A673 (cell line): ENCODE measurements around the gene HEMK1. TPM values are rescaled to one million over a fixed set of nuclear protein-coding genes. Genes with fewer than 3 reads are reported as not detected.

Experiments
- BruUV-seq: library from RNA; stranded (reverse); fragments of 400-500 nt; replicated peaks from 2 replicates; lab custom pipeline; 2021; lab: Mats Ljungman, UMichigan
- CTCF ChIA-PET: fragments of 300-600 bp; sonication (Branson Sonifier 250); formaldehyde crosslinking; loops from one replicate; lab custom pipeline; 2022; ENCODE audit warnings: antibody characterized with exemption; lab: Charles Lee
- POLR2A ChIA-PET: fragments of 300-600 bp; sonication (Branson Sonifier 250); formaldehyde crosslinking; loops from one replicate; lab custom pipeline; 2022; ENCODE audit warnings: antibody characterized with exemption; ENCODE audit not compliant: low non-redundant PET; lab: Charles Lee
- DNase-seq: peaks from one replicate; pipeline ENCODE4 v3.0.0-alpha.2; 2015; ENCODE audit warnings: low spot score
- H3K27ac ChIP-seq: fragments of 200-600 bp; sonication (generic); 2 replicates; pipeline ENCODE4 v1.5.1; 2016; ENCODE audit warnings: mixed run types, low read depth, mild to moderate bottlenecking, mixed read lengths, antibody characterized with exemption, low read length; ENCODE audit not compliant: poor library complexity, severe bottlenecking
- H3K27me3 ChIP-seq: fragments of 200-600 bp; sonication (generic); replicated peaks from 2 replicates; pipeline ENCODE4 v1.6.1; 2017; ENCODE audit warnings: mixed run types, low read depth, mild to moderate bottlenecking, mixed read lengths, antibody characterized with exemption, low read length; ENCODE audit not compliant: insufficient read depth, poor library complexity
- H3K36me3 ChIP-seq: fragments of 200-600 bp; sonication (generic); 2 replicates; pipeline ENCODE4 v1.6.1; 2016; ENCODE audit warnings: mixed run types, mild to moderate bottlenecking, mixed read lengths, antibody characterized with exemption, low read length; ENCODE audit not compliant: insufficient read depth, poor library complexity, severe bottlenecking
- H3K4me1 ChIP-seq: fragments of 200-600 bp; sonication (generic); 2 replicates; pipeline ENCODE4 v1.6.1; 2017; ENCODE audit warnings: mixed run types, mild to moderate bottlenecking, mixed read lengths, antibody characterized with exemption, low read length; ENCODE audit not compliant: insufficient read depth, poor library complexity, severe bottlenecking
- H3K4me3 ChIP-seq: fragments of 200-600 bp; sonication (generic); 2 replicates; pipeline ENCODE4 v1.5.1; 2016; ENCODE audit warnings: low read depth, mixed run types, mild to moderate bottlenecking, mixed read lengths, low read length; ENCODE audit not compliant: poor library complexity, severe bottlenecking
- H3K9me3 ChIP-seq: fragments of 200-600 bp; sonication (generic); 2 replicates; pipeline ENCODE4 v1.6.1; 2016; ENCODE audit warnings: mixed run types, low read depth, mild to moderate bottlenecking, mixed read lengths, antibody characterized with exemption, low read length; ENCODE audit not compliant: poor library complexity, severe bottlenecking
- EZH2 ChIP-seq: fragments of 200-600 bp; sonication (generic); IDR thresholded peaks from 2 replicates; pipeline ENCODE4 v1.6.1; 2017; ENCODE audit warnings: borderline replicate concordance, low read depth, mild to moderate bottlenecking, mixed read lengths, antibody characterized with exemption, low read length; ENCODE audit not compliant: poor library complexity, severe bottlenecking
- intact Hi-C: fragments of 100-400 bp; cut with micrococcal nuclease; formaldehyde crosslinking; loops from one replicate; pipeline ENCODE4 v1.10.0; 2022; ENCODE audit not compliant: unreplicated experiment
- total RNA-seq: library from RNA; stranded (reverse); gene quantifications from 2 replicates; pipeline ENCODE4 v1.2.3, GENCODE V29; 2021
- TF ChIP-seq, protein P1 (sequence below): fragments of 300-800, 200-600 bp; sonication (generic); conservative IDR thresholded peaks from 2 replicates; pipeline ENCODE4 v1.5.1; 2017; ENCODE audit warnings: low read depth, mild to moderate bottlenecking, antibody characterized with exemption, low read length, moderate library complexity, mixed read lengths

Gene HEMK1
- total RNA-seq, 1 experiment from 2014 or later: 5.7 TPM

DNA sequence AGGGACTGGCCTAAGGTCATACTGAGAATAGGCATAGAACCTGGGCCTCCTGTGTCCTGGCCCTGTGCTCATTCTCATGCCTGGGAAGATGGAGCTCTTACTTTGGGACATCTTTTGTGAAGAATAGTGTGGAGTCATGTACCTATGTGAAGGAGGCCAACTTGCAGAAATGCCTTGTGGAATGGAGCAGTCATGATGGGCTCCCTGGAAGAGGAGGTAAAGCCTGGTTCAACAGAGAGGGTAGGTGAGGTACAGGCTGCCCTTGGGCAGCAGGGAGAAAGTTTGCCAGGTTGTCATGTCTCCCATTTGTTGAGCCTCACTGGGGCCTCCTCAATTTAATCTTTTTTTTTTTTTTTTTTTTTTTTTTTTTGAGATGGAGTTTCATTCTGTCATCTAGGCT lies 65.7 kb downstream of the HEMK1 start:
- no peak for DNase-seq
- intact Hi-C loops: no loop called here
- Histone ChIP-seq H3K4me3 (no peak overlapping the region), H3K27ac (no peak overlapping the region), H3K36me3 (no peaks in the 10 kb centered on the region), H3K27me3 (no peaks in the 10 kb centered on the region), H3K4me1 (no peaks in the 10 kb centered on the region), H3K9me3 (no peaks in the 10 kb centered on the region)
- BruUV-seq: no TSS peak
- TF ChIP-seq, protein P1, sequence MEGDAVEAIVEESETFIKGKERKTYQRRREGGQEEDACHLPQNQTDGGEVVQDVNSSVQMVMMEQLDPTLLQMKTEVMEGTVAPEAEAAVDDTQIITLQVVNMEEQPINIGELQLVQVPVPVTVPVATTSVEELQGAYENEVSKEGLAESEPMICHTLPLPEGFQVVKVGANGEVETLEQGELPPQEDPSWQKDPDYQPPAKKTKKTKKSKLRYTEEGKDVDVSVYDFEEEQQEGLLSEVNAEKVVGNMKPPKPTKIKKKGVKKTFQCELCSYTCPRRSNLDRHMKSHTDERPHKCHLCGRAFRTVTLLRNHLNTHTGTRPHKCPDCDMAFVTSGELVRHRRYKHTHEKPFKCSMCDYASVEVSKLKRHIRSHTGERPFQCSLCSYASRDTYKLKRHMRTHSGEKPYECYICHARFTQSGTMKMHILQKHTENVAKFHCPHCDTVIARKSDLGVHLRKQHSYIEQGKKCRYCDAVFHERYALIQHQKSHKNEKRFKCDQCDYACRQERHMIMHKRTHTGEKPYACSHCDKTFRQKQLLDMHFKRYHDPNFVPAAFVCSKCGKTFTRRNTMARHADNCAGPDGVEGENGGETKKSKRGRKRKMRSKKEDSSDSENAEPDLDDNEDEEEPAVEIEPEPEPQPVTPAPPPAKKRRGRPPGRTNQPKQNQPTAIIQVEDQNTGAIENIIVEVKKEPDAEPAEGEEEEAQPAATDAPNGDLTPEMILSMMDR: no peak
- TF ChIP-seq EZH2: no peak
- ChIA-PET CTCF (no interaction called here), POLR2A (no interaction called here)

DNA sequence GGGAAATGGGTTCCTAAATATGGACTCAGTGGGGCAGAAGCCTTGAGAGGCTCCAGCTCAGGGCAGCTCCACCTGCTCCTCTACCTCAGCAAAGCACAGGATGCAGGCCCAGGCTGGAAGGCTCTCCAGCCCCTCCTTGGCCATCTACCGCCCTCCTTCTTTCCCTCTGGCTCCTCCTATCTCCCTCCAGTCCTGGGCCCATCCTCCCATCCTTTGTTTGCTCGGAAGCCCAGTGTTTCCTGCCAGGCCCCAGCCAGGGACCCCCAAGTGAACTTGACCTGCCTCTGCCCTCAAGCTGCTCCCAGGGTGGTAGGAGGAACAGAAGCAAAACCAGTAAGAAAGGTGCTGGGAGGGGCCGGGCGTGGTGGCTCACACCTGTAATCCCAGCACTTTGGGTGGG lies 67.7 kb downstream of the HEMK1 start:
- DNase-seq: no peak

DNA sequence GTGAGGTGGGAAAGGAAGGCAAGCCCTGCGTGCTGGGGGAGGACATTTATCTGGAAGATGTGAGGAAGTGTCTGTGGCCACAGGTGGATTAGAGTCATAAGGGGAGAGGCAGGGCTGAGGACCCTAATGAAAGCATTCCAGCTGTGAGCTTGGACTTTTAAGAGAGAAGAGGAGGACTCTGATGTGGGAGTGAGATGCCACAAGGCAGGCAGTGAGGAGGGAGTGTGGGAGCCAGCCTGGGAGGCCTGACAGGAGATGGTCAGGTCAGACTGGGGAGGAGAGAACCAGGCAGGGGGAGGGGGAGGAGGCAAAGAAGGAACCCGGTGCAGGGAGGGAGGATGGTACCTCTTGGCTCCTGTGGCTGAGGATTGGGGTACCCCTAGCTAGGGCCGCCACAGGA lies 68.6 kb downstream of the HEMK1 start:
- BruUV-seq: no TSS peak
- intact Hi-C loops: no loop called here
- Histone ChIP-seq H3K4me1 (no peaks in the 10 kb centered on the region), H3K27me3 (no peaks in the 10 kb centered on the region), H3K9me3 (no peaks in the 10 kb centered on the region), H3K4me3 (no peak overlapping the region), H3K27ac (no peak overlapping the region), H3K36me3 (no peaks in the 10 kb centered on the region)
- POLR2A ChIA-PET: no interaction called here
- no peak for DNase-seq
- CTCF ChIA-PET: no interaction called here
- no peak for TF ChIP-seq EZH2
- TF ChIP-seq, protein P1: no peak

More for the DNA sequence above, 67.7 kb downstream of the HEMK1 start:
- ChIA-PET CTCF (no interaction called here), POLR2A (no interaction called here)
- no peak overlapping the region for H3K27ac ChIP-seq
- TF ChIP-seq EZH2: no peak
- TF ChIP-seq, protein P1: no peak
- H3K27me3 ChIP-seq: no peaks in the 10 kb centered on the region
- H3K9me3 ChIP-seq: no peaks in the 10 kb centered on the region
- H3K4me1 ChIP-seq: no peaks in the 10 kb centered on the region
- no peaks in the 10 kb centered on the region for H3K36me3 ChIP-seq
- no TSS peak for BruUV-seq
- intact Hi-C loops: no loop called here
- no peak overlapping the region for H3K4me3 ChIP-seq
